Posterior vena cava (tissue), 2 donors: ENCODE data around the gene DBNDD1. TPM values are rescaled to one million over a fixed set of nuclear protein-coding genes. Genes with fewer than 3 reads are reported as not detected.
A peak's percentile ranks its signal among the peaks of the same experiment; 100 is the strongest.
"Not testable (repeated sequence)": the region's sequence is repeated elsewhere in the genome, so short reads cannot be mapped to it uniquely, and the experiment has no call there.

ENCODE experiments used
- DNase-seq: peaks from one replicate; pipeline ENCODE4 v3.0.0-alpha.2; 2020; ENCODE audit warnings: low spot score
- intact Hi-C, 2 donors: fragments of 100-400 bp; cut with DNase I; formaldehyde crosslinking; loops; one replicate each; pipeline versions ENCODE4 v1.14.1 to v1.14.2; 2022 to 2023
- total RNA-seq, 2 donors: library from RNA; stranded (reverse); fragmentation: NEBNext Ultra II Directional; extraction: Animal tissue kit (Norgen Biotek cat#: 25700); gene quantifications; one replicate each; pipeline ENCODE4 v1.2.1, GENCODE V29; 2021
- donor health status: DM: yes; HTN: yes; CAD: no.
- donor health status: DM: yes; HTN: yes; CAD: no.

Gene DBNDD1
- total RNA-seq, 2 donors from 2014 or later = 0.88 to 2.7 TPM

DNA sequence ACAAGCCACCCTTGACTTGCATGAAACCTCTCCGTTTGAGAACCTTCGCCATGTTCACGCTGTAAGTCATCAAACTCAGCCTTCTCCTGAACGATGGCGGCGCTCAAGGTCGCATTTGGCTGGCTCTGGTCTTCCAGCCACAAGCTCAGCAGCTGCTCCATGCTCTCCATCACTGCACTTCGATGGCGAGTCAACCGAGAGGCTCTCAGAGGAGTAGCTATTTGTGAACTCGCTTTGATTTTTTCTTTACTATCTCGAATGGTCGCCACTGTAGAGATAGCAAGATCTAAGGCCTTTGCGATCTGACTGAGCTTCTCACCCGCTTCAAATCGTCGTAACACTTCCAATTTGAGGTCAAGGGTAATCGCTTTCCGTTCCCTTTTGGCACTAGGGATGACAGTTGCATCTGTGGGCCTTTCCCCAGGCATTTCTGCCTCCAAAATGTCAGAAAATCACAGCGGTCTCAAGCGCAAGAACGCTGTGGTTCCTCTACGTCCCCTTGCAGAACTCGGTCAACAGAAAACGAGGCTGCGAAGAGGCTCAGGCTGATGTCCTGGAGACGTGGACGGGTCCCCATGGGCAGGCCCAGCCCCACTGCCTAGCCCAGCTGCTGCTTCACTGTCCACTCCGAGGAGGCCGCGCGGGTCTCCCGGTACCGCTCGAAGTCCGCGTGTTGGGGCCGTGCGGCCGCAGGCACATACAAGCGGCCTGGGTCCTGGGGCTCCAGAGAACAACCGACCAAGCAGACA lies 47.6 kb downstream of the DBNDD1 start:
- intact Hi-C loops = no loop called here
- peak; percentile 88 for DNase-seq

GRCh38 chr16:89969741-89970410 lies 49.4 kb downstream of the DBNDD1 start:
- DNase-seq = no peak
- intact Hi-C loops = loop anchor here in 1 of 2 donors (5.0 kb wide), 1 partner anchor 883 kb away; no protein-coding TSS in a partner anchor

GRCh38 chr16:89968074-89968473 lies 51.2 kb downstream of the DBNDD1 start:
- intact Hi-C loops = loop anchor here in 1 of 2 donors (5.0 kb wide), 1 partner anchor 881 kb away; no protein-coding TSS in a partner anchor
- DNase-seq = not testable (repeated sequence)

DNA sequence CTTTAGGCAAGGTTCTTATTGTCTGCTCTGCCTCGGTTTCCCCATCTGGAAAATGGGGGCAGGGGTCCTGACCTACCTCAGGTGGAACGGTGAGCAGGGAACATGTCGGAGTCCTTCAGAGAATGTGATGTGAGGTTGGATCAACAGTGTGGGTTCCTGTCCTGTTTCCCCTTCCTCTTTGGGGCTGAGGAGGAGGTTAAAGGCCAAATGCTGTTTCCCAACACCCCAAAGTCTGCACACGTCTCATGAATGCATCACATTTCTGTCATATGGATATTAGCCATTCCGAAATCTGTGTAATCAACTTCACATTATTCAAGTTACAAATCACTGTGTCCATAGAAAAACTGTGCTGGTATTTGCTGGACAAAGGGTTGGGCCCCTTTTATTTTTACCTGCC lies 51.8 kb downstream of the DBNDD1 start:
- DNase-seq = not testable (repeated sequence)
- intact Hi-C loops = loop anchor here in 1 of 2 donors (5.0 kb wide), 1 partner anchor 880 kb away; no protein-coding TSS in a partner anchor

DNA sequence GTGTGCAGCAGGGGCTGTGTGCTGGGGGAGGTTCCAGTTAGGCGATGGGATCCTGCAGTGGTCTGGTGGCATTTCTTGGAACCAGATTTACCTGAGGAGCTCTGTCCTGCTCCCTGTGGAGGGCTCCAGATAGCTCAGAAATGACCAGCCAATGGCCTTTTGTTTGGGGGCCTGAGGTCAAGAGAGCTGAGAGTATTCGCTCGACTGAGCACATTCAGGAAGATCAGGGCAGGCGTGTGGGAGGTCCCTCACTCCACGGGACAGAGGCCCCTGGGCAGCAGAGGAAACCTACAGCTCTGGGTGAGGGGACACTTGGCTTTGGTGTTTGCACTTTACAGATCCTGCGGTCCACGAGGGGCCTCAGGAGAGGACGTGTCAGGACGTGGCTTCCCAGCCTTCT lies 52.5 kb downstream of the DBNDD1 start:
- no peak for DNase-seq
- intact Hi-C loops = loop anchor here in 1 of 2 donors (5.0 kb wide), 1 partner anchor 879 kb away; no protein-coding TSS in a partner anchor

DNA sequence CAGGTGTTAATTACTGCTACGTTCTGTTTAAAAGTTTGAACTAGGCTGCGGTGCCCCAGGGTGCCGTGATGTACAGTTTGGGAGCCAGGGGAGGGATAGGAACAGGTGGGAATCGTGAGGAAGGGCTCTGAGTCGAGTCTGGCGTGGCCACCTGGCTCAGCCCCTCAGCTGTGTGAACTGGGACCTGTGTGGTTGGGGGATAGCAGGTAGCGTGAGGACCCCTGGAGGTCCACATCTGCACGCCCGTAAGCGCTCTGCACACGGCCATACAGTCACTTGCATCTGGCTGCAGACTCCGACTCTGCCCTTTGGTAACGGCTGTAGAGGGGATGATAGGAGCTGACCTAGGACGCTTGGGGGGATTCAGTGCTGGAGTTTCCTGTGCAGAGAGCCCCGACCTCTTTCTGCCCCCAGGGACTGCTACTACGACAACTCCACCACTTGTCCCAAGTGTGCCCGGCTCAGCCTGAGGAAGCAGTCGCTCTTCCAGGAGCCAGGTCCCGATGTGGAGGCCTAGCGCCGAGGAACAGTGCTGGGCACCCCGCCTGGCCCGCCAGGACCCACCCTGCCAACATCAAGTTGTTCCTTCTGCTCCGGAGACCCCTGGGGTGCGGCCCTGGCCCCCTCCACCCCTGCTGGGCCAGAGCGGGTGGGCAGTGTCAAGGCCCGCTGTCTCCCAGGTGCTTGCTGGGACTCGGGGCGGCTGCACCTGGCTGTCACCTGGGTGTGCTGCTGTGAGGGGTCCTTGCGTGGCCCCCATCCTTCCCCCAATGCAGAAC lies 53.6 kb downstream of the DBNDD1 start:
- no peak for DNase-seq
- intact Hi-C loops = loop anchor here in 1 of 2 donors (5.0 kb wide), 1 partner anchor 878 kb away; no protein-coding TSS in a partner anchor

GRCh38 chr16:89964201-89964600 lies 55.1 kb downstream of the DBNDD1 start:
- intact Hi-C loops = no loop called here
- no peak for DNase-seq

DNA sequence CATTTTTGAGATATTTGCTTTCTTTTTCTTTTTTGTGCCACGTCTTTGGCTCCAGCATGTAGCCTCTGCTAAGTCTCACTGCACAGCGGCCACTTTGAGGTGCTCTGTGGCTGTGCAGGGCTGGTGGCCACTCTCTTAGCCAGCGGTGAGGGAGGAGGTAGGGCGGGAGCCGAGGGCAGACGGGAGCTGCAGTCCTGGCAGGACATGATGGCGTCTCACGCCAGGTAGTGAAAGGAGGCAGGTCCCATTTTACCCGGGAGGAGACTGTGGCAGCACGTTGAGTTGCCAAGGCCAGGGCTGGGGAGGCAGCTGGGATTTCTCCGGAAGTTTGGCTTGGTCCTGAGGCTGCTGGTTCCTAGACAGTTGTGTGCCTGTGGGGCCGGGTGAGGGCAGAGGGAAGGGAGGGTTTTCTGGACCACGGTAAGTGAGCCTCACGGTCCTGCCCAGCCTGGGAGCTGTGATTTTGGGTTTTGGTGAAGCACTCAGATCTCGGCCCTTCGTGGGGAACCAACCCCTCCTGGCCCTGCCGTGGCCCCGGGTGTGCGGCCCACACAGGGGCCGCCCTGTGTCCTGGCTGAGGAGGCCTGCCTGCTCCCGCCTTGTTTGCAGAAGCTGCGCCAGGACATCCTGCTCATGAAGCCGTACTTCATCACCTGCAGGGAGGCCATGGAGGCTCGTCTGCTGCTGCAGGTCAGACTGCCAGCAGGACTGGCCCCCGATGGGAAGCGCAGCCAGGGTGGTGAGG lies 56.3 kb downstream of the DBNDD1 start:
- intact Hi-C loops = no loop called here

DNA sequence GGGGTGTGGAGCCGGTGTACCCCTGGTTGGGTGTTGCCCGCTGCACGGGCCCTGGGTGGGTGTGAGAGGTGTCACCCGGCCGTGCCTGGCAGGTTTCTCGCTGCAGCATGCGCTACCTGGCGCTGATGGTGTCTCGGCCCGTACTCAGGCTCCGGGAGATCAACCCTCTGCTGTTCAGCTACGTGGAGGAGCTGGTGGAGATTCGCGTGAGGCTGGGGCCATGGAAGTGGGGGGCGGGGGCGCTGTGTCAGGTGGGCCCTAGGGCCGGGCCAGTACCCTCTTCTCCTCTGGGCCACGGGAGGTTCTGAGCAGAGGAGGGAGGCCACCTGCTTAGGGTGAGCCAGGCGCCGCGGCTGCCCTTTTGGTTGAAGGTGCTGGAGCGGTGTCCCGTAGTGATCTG lies 57.3 kb downstream of the DBNDD1 start:
- intact Hi-C loops = no loop called here
- no peak for DNase-seq

More for the DNA sequence above, 56.3 kb downstream of the DBNDD1 start:
- DNase-seq = no peak

- intact Hi-C loops = no loop called here
- no peak for DNase-seq
Measured at GRCh38 chr16:89960966-89961365, 58.3 kb downstream of the DBNDD1 start.

- intact Hi-C loops = no loop called here
- no peak for DNase-seq
Measured at GRCh38 chr16:89958596-89958995, 60.7 kb downstream of the DBNDD1 start.

DNA sequence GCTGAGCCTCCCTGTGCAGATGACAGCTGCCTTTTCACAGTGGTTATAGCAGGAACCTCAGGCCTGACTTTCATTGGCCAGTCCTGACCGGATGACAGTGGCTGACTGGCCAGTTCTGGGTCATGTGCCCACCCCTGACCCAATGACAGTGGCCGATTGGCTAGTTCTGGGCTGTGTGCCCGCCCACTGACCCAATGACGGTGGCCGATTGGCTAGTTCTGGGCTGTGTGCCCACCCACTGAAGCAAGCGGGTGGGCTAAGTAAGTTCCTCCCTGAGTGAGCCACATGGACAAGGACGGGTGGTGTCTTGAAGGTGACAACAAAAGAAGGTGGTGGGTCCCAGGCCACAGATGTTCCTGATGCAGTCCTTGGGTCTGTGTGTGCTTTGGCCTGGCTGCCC lies 61.2 kb downstream of the DBNDD1 start:
- intact Hi-C loops = no loop called here
- DNase-seq = no peak

DNA sequence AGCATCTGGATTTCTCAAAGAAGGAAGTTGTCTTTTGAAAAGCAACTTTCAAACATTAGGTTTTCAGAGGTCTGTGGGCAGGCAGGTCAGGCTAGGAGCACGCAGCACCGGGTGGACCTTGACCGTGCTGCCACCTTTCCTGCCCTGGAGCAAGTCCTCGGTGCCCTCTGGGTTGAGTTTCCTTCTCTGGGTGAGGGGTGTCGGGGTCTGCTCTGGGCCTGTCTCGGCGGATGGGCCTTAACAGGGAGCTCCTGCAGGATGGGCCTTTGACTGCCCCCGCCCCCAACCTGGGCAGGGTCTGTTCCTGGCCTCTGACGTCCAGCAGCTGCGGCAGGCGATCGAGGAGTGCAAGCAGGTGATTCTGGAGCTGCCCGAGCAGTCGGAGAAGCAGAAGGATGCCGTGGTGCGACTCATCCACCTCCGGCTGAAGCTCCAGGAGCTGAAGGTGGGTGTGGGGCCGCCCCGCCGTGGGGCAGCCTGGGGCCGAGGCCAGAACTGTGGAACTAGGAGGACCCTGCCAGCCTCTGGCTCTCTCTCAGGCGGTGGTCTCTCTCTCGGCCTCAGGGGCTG lies 62.0 kb downstream of the DBNDD1 start:
- intact Hi-C loops = no loop called here

DNA sequence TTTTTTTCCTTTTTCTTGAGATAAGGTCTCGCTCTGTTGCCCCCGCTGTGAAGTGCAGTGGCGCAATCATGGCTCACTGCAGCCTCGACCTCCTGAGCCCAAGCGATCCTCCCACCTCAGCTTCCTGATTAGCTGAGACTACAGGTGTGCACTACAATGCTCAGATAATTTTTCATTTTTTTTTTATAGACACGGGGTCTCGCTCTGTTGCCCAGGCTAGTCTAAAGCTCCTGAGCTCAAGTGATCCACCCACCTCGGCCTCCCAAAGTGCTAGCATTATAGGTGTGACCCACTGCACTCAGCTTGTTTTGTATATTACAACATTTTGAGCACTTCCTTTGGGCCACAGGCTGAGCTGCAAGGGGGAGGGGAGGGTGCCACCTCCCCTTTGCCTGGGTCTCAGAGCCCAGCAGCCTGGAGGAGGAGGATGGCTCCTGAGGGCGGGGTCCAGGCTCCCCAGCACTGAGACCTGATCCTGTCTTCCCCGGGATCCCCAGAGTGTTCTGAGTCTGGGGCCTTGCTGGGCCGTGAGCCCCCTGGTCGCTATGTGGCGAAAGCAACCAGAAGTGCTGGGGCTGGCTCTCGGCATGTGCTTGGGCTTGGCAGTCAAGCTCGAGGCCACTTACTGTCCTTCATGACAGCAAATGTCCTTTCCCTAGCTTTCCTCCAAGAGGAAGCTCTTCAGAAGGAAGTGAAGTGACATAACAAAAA lies 62.6 kb downstream of the DBNDD1 start:
- intact Hi-C loops = no loop called here
- DNase-seq = no peak

More for the DNA sequence above, 62.0 kb downstream of the DBNDD1 start:
- no peak for DNase-seq

DNA sequence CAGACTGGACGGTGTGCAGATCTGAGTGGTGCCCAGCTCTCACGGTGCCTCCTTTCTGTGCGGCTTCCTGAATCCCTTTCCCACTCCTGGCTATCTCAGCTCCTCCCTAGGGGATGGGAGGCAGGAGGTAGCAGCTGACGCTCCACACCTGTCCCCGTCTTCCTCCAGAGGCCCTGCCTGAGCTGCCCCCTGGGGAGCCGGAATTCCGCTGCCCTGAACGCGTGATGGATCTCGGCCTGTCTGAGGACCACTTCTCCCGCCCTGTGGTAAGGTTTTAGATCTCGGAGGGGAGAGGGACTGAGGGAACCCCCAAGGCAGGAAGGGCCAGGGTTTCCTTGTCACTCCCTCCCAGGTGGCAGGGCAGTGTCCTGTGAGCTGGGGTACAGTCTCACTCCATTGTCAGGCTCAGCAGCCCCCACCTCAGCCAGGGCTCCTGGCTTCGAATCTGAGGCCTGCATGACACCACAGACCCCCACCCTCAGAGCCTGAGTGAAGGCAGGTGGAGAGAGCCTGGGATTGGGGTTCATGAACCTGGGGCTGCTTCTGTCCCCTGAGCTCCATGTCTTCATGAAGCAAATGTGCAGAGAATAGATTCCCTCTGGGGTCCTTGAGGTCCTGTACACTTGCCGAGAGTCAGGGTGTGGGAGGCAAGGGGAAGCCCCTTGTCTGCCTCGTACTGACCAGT lies 64.1 kb downstream of the DBNDD1 start:
- intact Hi-C loops = no loop called here
- no peak for DNase-seq
